ENCODE measurements around the gene PAWR. TPM values are rescaled to one million over a fixed set of nuclear protein-coding genes. Genes with fewer than 3 reads are reported as not detected.
"Not testable (repeated sequence)": the region's sequence is repeated elsewhere in the genome, so short reads cannot be mapped to it uniquely, and the experiment has no call there.

The PAWR gene
- total RNA-seq, 4 donors from 2014 or later = 0.51 to 1.4 (median 0.72) TPM

GRCh38 chr12:79637093-79637492 lies 53.7 kb downstream of the PAWR start:
- Histone ChIP-seq H3K4me3 (no peak overlapping the region), H3K36me3 (no peaks in the 10 kb centered on the region), H3K27me3 (no peaks in the 10 kb centered on the region), H3K4me1 (no peaks in the 10 kb centered on the region), H3K9me3 (no peaks in the 10 kb centered on the region), H3K27ac (no peak overlapping the region)
- no peak for ATAC-seq
- no peak for TF ChIP-seq CTCF (IDR thresholded peaks at IDR 0.05 in 4 of 5, conservative IDR thresholded peaks at IDR 0.05 in 1 of 5)
- no peak for TF ChIP-seq POLR2A (IDR thresholded peaks at IDR 0.05)
- no peak for DNase-seq
- in situ Hi-C loops (cut with MboI; ENCODE audit: low sequenced_read_pairs in 4 of 4) = no loop called here
- intact Hi-C loops (cut with DNase I; ENCODE audit: low total_unique reads) = no loop called here

- Histone ChIP-seq H3K9me3 (no peaks in the 10 kb centered on the region), H3K36me3 (no peaks in the 10 kb centered on the region), H3K4me1 (no peaks in the 10 kb centered on the region), H3K4me3 (no peak overlapping the region), H3K27me3 (no peaks in the 10 kb centered on the region), H3K27ac (no peak overlapping the region)
- ATAC-seq = no peak
- intact Hi-C loops (cut with DNase I; ENCODE audit: low total_unique reads) = no loop called here
- in situ Hi-C loops (cut with MboI; ENCODE audit: low sequenced_read_pairs in 4 of 4) = no loop called here
- TF ChIP-seq CTCF (IDR thresholded peaks at IDR 0.05 in 4 of 5, conservative IDR thresholded peaks at IDR 0.05 in 1 of 5) (no peak), POLR2A (IDR thresholded peaks at IDR 0.05) (no peak)
- no peak for DNase-seq
Measured at GRCh38 chr12:79635676-79636075, 55.1 kb downstream of the PAWR start.

GRCh38 chr12:79634957-79635471 lies 55.8 kb downstream of the PAWR start:
- no peak for ATAC-seq
- TF ChIP-seq CTCF (IDR thresholded peaks at IDR 0.05 in 4 of 5, conservative IDR thresholded peaks at IDR 0.05 in 1 of 5) (no peak), POLR2A (IDR thresholded peaks at IDR 0.05) (no peak)
- Histone ChIP-seq H3K27me3 (no peaks in the 10 kb centered on the region), H3K27ac (no peak overlapping the region), H3K36me3 (no peaks in the 10 kb centered on the region), H3K4me1 (no peaks in the 10 kb centered on the region), H3K9me3 (no peaks in the 10 kb centered on the region), H3K4me3 (no peak overlapping the region)
- DNase-seq = no peak
- intact Hi-C loops (cut with DNase I; ENCODE audit: low total_unique reads) (no loop called here), in situ Hi-C loops (cut with MboI; ENCODE audit: low sequenced_read_pairs in 4 of 4) (no loop called here)

GRCh38 chr12:79629561-79629960 lies 61.2 kb downstream of the PAWR start:
- intact Hi-C loops (cut with DNase I; ENCODE audit: low total_unique reads) = no loop called here
- no peaks in the 10 kb centered on the region for H3K27me3 ChIP-seq
- no peak overlapping the region for H3K27ac ChIP-seq
- H3K9me3 ChIP-seq = no peaks in the 10 kb centered on the region
- no peak overlapping the region for H3K4me3 ChIP-seq
- in situ Hi-C loops (cut with MboI; ENCODE audit: low sequenced_read_pairs in 4 of 4) = no loop called here
- ATAC-seq (no peak), DNase-seq (no peak)
- no peak for TF ChIP-seq CTCF (IDR thresholded peaks at IDR 0.05 in 4 of 5, conservative IDR thresholded peaks at IDR 0.05 in 1 of 5)
- no peak for TF ChIP-seq POLR2A (IDR thresholded peaks at IDR 0.05)
- H3K4me1 ChIP-seq = no peaks in the 10 kb centered on the region
- H3K36me3 ChIP-seq = no peaks in the 10 kb centered on the region

- H3K4me3 ChIP-seq; H3K27me3 ChIP-seq; ATAC-seq; H3K36me3 ChIP-seq; H3K27ac ChIP-seq; in situ Hi-C loops (cut with MboI; ENCODE audit: low sequenced_read_pairs in 4 of 4); intact Hi-C loops (cut with DNase I; ENCODE audit: low total_unique reads); H3K4me1 ChIP-seq; H3K9me3 ChIP-seq; DNase-seq: not testable (repeated sequence)
Measured at GRCh38 chr12:79626735-79627134, 64.0 kb downstream of the PAWR start.

All from gastrocnemius medialis (tissue), 4 donors.